Chondrocyte (in vitro differentiated cells): Measurements from ENCODE around the gene OGFR. TPM values are rescaled to one million over a fixed set of nuclear protein-coding genes. Genes with fewer than 3 reads are reported as not detected.

Experiments used
- DNase-seq: peaks from one replicate; pipeline ENCODE4 v3.0.0; 2021; ENCODE audit warnings: mixed read lengths, low spot score
- H3K27ac Mint-ChIP-seq: one replicate; pipeline ENCODE4 v1.8.0; 2021; ENCODE audit warnings: mild to moderate bottlenecking, moderate library complexity, mixed read lengths; ENCODE audit not compliant: unreplicated experiment
- H3K27me3 Mint-ChIP-seq: 2 replicates; pipeline ENCODE4 v1.8.0; 2021; ENCODE audit warnings: low read depth, mixed read lengths
- H3K36me3 Mint-ChIP-seq: 2 replicates; pipeline ENCODE4 v1.8.0; 2021; ENCODE audit warnings: low read depth, mixed read lengths
- H3K4me1 Mint-ChIP-seq: 2 replicates; pipeline ENCODE4 v1.8.0; 2021; ENCODE audit warnings: low read depth, mild to moderate bottlenecking, mixed read lengths
- H3K4me3 Mint-ChIP-seq: one replicate; pipeline ENCODE4 v1.8.0; 2021; ENCODE audit warnings: mild to moderate bottlenecking, moderate library complexity, mixed read lengths; ENCODE audit not compliant: unreplicated experiment
- H3K9me3 Mint-ChIP-seq: 2 replicates; pipeline ENCODE4 v1.8.0; 2021; ENCODE audit warnings: low read depth, mixed read lengths
- CTCF ChIP-seq: fragments of 200-600 bp; sonication (generic); IDR thresholded peaks from 2 replicates; pipeline ENCODE4 v1.5.0; 2021; ENCODE audit warnings: antibody characterized with exemption, mild to moderate bottlenecking, moderate library complexity
- total RNA-seq: library from RNA; stranded (reverse); gene quantifications from 3 replicates; pipeline ENCODE4 v1.2.1, GENCODE V29; 2021

The OGFR gene
- total RNA-seq, 1 donor from 2014 or later: 31.8 TPM

- Mint-ChIP-seq H3K9me3 (peaks cover 8% of the 10 kb centered on the region), H3K36me3 (peaks cover 2% of the 10 kb centered on the region), H3K4me1 (no peaks in the 10 kb centered on the region), H3K27ac (no peak overlapping the region), H3K4me3 (no peak overlapping the region), H3K27me3 (peaks cover 29% of the 10 kb centered on the region)
- DNase-seq: peak; percentile 68
- no peak for TF ChIP-seq CTCF
Measured at GRCh38 chr20:62760471-62760855, 44.2 kb upstream of the OGFR start.

- peaks cover 27% of the 10 kb centered on the region for H3K27me3 Mint-ChIP-seq
- no peaks in the 10 kb centered on the region for H3K4me1 Mint-ChIP-seq
- H3K27ac Mint-ChIP-seq: no peak overlapping the region
- DNase-seq: peak; percentile 84
- peaks cover 8% of the 10 kb centered on the region for H3K9me3 Mint-ChIP-seq
- H3K4me3 Mint-ChIP-seq: no peak overlapping the region
- H3K36me3 Mint-ChIP-seq: peaks cover 2% of the 10 kb centered on the region
- no peak for TF ChIP-seq CTCF
Measured at GRCh38 chr20:62760856-62761758, 43.5 kb upstream of the OGFR start.

- Mint-ChIP-seq H3K27me3 (peaks cover 29% of the 10 kb centered on the region), H3K27ac (no peak overlapping the region), H3K36me3 (peaks cover 2% of the 10 kb centered on the region), H3K9me3 (peaks cover 8% of the 10 kb centered on the region), H3K4me3 (no peak overlapping the region), H3K4me1 (no peaks in the 10 kb centered on the region)
- no peak for TF ChIP-seq CTCF
- DNase-seq: no peak
Measured at GRCh38 chr20:62761759-62762131, 42.9 kb upstream of the OGFR start.

- Mint-ChIP-seq H3K27me3 (peaks cover 23% of the 10 kb centered on the region), H3K36me3 (peaks cover 2% of the 10 kb centered on the region), H3K4me1 (no peaks in the 10 kb centered on the region), H3K4me3 (no peak overlapping the region), H3K27ac (no peak overlapping the region), H3K9me3 (peaks cover 2% of the 10 kb centered on the region)
- DNase-seq: no peak
- no peak for TF ChIP-seq CTCF
Measured at GRCh38 chr20:62762376-62762775, 42.3 kb upstream of the OGFR start.

DNA sequence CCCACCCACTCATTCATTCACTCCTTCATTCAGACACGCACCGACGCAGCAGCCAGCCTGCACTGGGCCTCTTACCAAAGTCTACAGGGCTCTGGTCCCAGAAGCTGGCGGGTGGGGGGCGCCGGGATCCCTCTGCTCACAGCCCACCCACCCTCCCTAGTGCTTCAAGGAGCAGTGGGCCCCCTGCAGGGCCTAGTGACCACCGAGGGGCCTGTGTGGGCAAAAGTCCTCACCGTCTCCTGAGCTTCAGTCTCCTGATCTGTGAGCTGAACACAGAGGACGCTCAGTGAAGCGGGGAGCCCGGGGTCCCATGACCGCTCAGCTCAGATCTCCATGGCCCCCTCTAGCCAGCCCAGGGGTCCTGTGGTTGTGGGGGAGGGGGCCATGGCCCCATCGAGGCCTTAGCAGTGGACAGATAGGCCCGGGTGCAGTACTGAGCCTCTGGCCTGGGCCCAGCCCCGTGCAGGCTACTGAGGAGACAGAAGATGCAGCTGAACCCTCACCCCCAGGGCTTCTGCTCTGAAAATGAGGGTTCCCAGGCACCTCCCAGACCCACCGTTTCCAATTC, 41.8 kb upstream of the OGFR start:
- Mint-ChIP-seq H3K4me1 (no peaks in the 10 kb centered on the region), H3K27me3 (peaks cover 20% of the 10 kb centered on the region), H3K27ac (no peak overlapping the region), H3K9me3 (no peaks in the 10 kb centered on the region), H3K4me3 (no peak overlapping the region), H3K36me3 (no peaks in the 10 kb centered on the region)
- peak; percentile 77 for DNase-seq
- TF ChIP-seq CTCF: no peak
